Spleen (tissue), 11 donors: Measurements from ENCODE around the gene PHACTR2. TPM values are rescaled to one million over a fixed set of nuclear protein-coding genes. Genes with fewer than 3 reads are reported as not detected.
A peak's percentile ranks its signal among the peaks of the same experiment; 100 is the strongest.

Experiments used
- DNase-seq: peaks from one replicate; pipeline ENCODE4 v3.0.0-alpha.2; 2020
- H3K27ac ChIP-seq, 8 donors: fragments of 200-600 bp; sonication (generic) in 7 of 8; 1 replicate in 4 of 8; 2 replicates in 4 of 8; pipeline versions ENCODE4 v1.5.0 to v1.8.0; 2016 to 2021; ENCODE audit warnings: inconsistent platforms in 4 of 8, mild to moderate bottlenecking in 4 of 8, moderate library complexity in 1 of 8
- H3K27me3 ChIP-seq, 7 donors: fragments of 200-600 bp; sonication (generic) in 6 of 7; replicated peaks in 1 of 7; 1 replicate in 4 of 7; 2 replicates in 3 of 7; pipeline versions ENCODE4 v1.5.0 to v1.8.0; 2016 to 2021; ENCODE audit warnings: inconsistent platforms in 3 of 7, mild to moderate bottlenecking in 1 of 7
- H3K36me3 ChIP-seq, 6 donors: fragments of 200-600 bp; sonication (generic) in 5 of 6; 1 replicate in 4 of 6; 2 replicates in 2 of 6; pipeline versions ENCODE4 v1.5.0 to v1.8.0; 2016 to 2021; ENCODE audit warnings: inconsistent platforms in 2 of 6
- H3K4me1 ChIP-seq, 6 donors: fragments of 200-600 bp; sonication (generic) in 5 of 6; 1 replicate in 3 of 6; 2 replicates in 3 of 6; pipeline versions ENCODE4 v1.5.0 to v1.8.0; 2016 to 2021; ENCODE audit warnings: inconsistent platforms in 3 of 6
- H3K4me3 ChIP-seq, 8 donors: fragments of 200-600 bp; sonication (generic) in 7 of 8; 1 replicate in 4 of 8; 2 replicates in 4 of 8; pipeline versions ENCODE4 v1.5.0 to v1.8.0; 2016 to 2021; ENCODE audit warnings: inconsistent platforms in 4 of 8, mild to moderate bottlenecking in 4 of 8, moderate library complexity in 2 of 8
- H3K9me3 ChIP-seq, 8 donors: fragments of 200-600 bp; sonication (generic) in 7 of 8; 1 replicate in 4 of 8; 2 replicates in 4 of 8; pipeline versions ENCODE4 v1.5.0 to v1.8.0; 2016 to 2021; ENCODE audit warnings: inconsistent platforms in 4 of 8
- POLR2A ChIP-seq, 3 donors: fragments of 450-650 bp; IDR thresholded peaks; one replicate each; pipeline ENCODE4 v1.5.1; 2017; ENCODE audit warnings: antibody characterized with exemption in 3 of 3, mild to moderate bottlenecking in 1 of 3
- POLR2AphosphoS5 ChIP-seq, 3 donors: sonication (generic); formaldehyde crosslinking; IDR thresholded peaks; one replicate each; pipeline ENCODE4 v1.5.1; 2017; ENCODE audit warnings: antibody characterized with exemption in 3 of 3
- WGBS, 5 donors: extraction: QIAGEN DNeasy Blood & Tissue Kit in 3 of 5; methylation state at CpG; one replicate each; pipeline versions ENCODE4 v1.1.5 to v1.1.7; 2013 to 2018; 5-methylcytosine and 5-hydroxymethylcytosine counted together
- intact Hi-C: fragments of 100-400 bp; cut with DNase I; formaldehyde crosslinking; loops from one replicate; pipeline ENCODE4 v1.15.0; 2023; ENCODE audit warnings: low total_unique reads
- polyA plus RNA-seq, 3 donors: library from polyadenylated mRNA; stranded (reverse); fragments of 200-250 nt; gene quantifications; one replicate each; pipeline ENCODE4 v1.2.1, GENCODE V29; 2013
- total RNA-seq, 7 donors: library from RNA; depleted of rRNA in 3 of 7; stranded (reverse); fragments of >200 nt in 3 of 7; fragmentation: NEBNext Ultra II Directional in 4 of 7; extraction: Animal tissue kit (Norgen Biotek cat#: 25700) in 4 of 7; gene quantifications; one replicate each; pipeline versions ENCODE4 v1.1.0 to v1.2.1, GENCODE V29; 2016 to 2021
- TF ChIP-seq, protein P1 (sequence below), 11 experiments: fragments of 200-600 bp in 7 of 11; fragments of 450-650 bp in 4 of 11; sonication (generic) in 4 of 11; IDR thresholded peaks in 8 of 11; conservative IDR thresholded peaks in 3 of 11; 1 replicate in 7 of 11; 2 replicates in 4 of 11; pipeline versions ENCODE4 v1.4.0 to v1.8.0; 2016 to 2021; ENCODE audit warnings: antibody characterized with exemption in 11 of 11, inconsistent platforms in 4 of 11, mild to moderate bottlenecking in 1 of 11
- donor health status: healthy with polysubstance abuse.
- donor health status: DM: no; HTN: no; CAD: no; lungs with moderate emphysema.
- donor health status: DM: no; HTN: no; CAD: no.
- donor health status: Bipolar disorder and iron deficiency.
- donor health status: healthy.
- donor health status: DM: no; HTN: no; CAD: no.
- donor health status: DM: yes; HTN: yes; CAD: no.

The PHACTR2 gene
- total and polyA plus RNA-seq, 10 donors: 3.5 to 116 (median 76.1) TPM

DNA sequence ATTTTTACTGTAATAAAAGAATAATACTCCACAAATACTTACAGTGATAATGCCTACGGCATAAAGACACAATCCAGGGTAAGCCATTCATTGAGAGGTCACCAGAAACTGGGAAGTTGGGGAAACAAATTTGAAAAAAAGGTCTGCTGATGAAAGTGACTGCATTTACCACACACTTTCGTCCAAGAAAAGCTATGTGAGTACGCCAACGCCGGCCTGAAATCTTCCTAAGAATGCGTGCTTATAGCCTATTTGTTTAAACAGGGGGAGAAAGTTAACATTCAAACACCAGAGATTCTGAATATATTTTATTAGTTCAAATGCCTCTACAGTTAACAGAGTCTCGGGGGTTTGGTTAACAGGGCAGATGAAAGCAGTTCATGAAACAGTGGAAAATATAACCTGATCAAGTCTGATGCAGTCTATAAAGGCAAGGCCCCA is 164.7 kb downstream of the PHACTR2 start:
- Histone ChIP-seq H3K9me3 (no peaks in the 10 kb centered on the region), H3K27ac (peak overlapping the region; percentile 81 to 96 (median 93)), H3K27me3 (no peaks in the 10 kb centered on the region), H3K36me3 (peaks cover 0 to 31% (median 28%) of the 10 kb centered on the region in 6 donors), H3K4me1 (peaks cover 8 to 36% (median 26%) of the 10 kb centered on the region in 6 donors), H3K4me3 (peak overlapping the region; percentile 67 to 96 (median 82))
- intact Hi-C loops: loop anchor here (5.0 to 10.0 kb wide), 2 partner anchors 165 to 172 kb away; partner anchors contain the start of gene PHACTR2
- no peak for DNase-seq
- no peak for TF ChIP-seq POLR2AphosphoS5 (IDR thresholded peaks at IDR 0.05)
- TF ChIP-seq POLR2A (IDR thresholded peaks at IDR 0.05): no peak
- TF ChIP-seq, protein P1, sequence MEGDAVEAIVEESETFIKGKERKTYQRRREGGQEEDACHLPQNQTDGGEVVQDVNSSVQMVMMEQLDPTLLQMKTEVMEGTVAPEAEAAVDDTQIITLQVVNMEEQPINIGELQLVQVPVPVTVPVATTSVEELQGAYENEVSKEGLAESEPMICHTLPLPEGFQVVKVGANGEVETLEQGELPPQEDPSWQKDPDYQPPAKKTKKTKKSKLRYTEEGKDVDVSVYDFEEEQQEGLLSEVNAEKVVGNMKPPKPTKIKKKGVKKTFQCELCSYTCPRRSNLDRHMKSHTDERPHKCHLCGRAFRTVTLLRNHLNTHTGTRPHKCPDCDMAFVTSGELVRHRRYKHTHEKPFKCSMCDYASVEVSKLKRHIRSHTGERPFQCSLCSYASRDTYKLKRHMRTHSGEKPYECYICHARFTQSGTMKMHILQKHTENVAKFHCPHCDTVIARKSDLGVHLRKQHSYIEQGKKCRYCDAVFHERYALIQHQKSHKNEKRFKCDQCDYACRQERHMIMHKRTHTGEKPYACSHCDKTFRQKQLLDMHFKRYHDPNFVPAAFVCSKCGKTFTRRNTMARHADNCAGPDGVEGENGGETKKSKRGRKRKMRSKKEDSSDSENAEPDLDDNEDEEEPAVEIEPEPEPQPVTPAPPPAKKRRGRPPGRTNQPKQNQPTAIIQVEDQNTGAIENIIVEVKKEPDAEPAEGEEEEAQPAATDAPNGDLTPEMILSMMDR (IDR thresholded peaks at IDR 0.05 in 8 of 11, conservative IDR thresholded peaks at IDR 0.05 in 3 of 11): no peak
- WGBS, 5 donors: 45 to 62% (median 48%) methylated on average over 7 of the region's 7 CpGs

DNA sequence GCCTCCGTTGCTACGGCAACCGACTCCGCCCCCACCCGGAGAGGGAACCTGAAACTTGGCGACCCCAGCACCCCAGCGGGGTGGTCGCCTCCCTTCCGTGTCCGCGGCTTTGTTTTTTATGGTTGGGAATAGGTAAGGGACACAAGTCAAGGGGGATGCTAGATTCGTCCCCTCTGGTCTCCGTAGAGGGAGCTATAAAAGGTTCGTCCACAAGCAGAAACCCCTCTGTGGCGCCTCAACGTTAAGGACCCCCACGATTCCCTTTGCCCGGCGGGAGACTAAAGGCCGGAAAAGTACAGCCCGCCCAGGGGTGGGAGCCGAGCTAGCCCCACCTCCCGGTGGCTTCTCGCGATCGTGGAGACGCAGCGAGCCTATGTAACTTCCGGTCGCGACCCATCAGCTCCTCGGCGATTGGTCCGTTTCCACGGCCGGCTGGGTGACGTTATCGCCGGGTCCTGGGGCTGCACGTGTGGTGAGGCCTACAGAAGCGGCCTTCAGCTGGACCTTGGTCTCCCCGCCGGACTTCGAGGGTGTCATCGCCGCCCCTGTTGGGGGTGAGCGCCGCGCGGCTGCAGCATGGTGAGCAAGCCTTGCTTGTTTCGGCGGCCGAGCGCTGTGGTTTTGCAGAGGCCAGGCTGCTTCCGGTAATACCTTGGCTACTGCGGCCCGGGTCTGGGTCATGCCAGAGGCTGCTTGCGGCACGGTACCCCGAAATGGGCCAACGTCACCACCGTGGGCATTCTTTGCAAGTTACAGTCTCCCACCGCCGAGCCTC is 165.3 kb downstream of the PHACTR2 start, which contains the start of gene LTV1:
TSS of gene LTV1 (plus strand) at position 437 of the 775 bp plus-strand sequence. CDS start at position 577, 140 bp downstream.
- Histone ChIP-seq H3K27ac (peak within 1 kb of the TSS; percentile 81 to 96 (median 93)), H3K4me1 (peaks cover 8 to 36% (median 26%) of the 10 kb centered on the region in 6 donors), H3K36me3 (peaks cover 0 to 37% (median 33%) of the 10 kb centered on the region in 6 donors), H3K9me3 (no peaks in the 10 kb centered on the region), H3K27me3 (no peaks in the 10 kb centered on the region), H3K4me3 (peak within 1 kb of the TSS; percentile 67 to 96 (median 82))
- peak; percentile 98 for DNase-seq
- 0% methylated on average over 39 to 64 of the region's 64 CpGs for WGBS, 5 donors
- TF ChIP-seq, protein P1 (IDR thresholded peaks at IDR 0.05 in 8 of 11, conservative IDR thresholded peaks at IDR 0.05 in 3 of 11): peak in 6 of 11 experiments; percentile 18 to 45 (median 30)
- peak in 1 of 3 donors; percentile 49 for TF ChIP-seq POLR2A (IDR thresholded peaks at IDR 0.05)
- peak; percentile 89 to 94 (median 91) for TF ChIP-seq POLR2AphosphoS5 (IDR thresholded peaks at IDR 0.05)
- intact Hi-C loops: loop anchor here (5.0 to 10.0 kb wide), 2 partner anchors 166 to 172 kb away; partner anchors contain the start of gene PHACTR2

DNA sequence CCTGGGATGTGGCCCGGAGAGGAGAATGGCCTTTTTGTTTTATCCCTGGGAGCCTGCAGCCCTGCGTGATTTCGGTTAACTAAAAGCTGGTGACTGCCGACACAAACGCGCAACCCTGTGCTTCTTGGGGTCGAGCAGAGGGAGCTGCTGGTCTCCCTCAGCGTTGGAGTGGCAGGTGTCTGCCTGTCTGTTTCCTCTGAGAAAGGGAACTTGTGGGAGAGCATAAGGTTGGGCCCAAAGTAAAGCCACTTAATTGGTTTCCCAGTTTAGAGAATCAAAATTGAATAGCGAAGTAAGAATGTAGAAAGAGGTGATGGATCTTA is 165.9 kb downstream of the PHACTR2 start:
- TF ChIP-seq, protein P1 (IDR thresholded peaks at IDR 0.05 in 8 of 11, conservative IDR thresholded peaks at IDR 0.05 in 3 of 11): no peak
- DNase-seq: no peak
- WGBS, 5 donors: 0 to 1% (median 0%) methylated on average over 8 to 9 of the region's 9 CpGs
- Histone ChIP-seq H3K27me3 (no peaks in the 10 kb centered on the region), H3K4me3 (peak overlapping the region; percentile 67 to 96 (median 82)), H3K27ac (peak overlapping the region; percentile 81 to 96 (median 93)), H3K4me1 (peaks cover 8 to 36% (median 26%) of the 10 kb centered on the region in 6 donors), H3K36me3 (peaks cover 0 to 43% (median 38%) of the 10 kb centered on the region in 6 donors), H3K9me3 (no peaks in the 10 kb centered on the region)
- intact Hi-C loops: loop anchor here (5.0 to 10.0 kb wide), 2 partner anchors 166 to 171 kb away; partner anchors contain the start of gene PHACTR2

DNA sequence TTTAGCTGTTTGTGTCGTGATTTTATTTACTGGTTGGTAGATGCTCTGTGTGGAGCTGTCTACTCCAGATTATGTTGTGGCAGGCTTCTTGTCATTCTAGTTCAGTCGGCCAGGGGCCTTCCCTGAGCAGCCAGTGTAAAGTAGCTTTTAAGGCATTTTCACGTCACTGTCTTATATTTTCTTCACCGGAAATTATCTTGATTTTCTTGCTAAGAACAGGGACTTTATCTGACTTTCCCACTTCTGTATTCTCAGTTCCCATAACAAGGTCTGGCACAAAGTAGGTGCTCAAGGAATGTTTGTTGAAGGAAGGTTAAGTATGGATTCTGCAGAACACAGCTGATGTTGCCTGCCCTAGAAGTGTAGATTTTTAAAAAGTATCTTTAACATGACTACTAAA is 166.2 kb downstream of the PHACTR2 start:
- H3K4me3 ChIP-seq: peak overlapping the region; percentile 67 to 96 (median 82)
- H3K4me1 ChIP-seq: peaks cover 8 to 36% (median 26%) of the 10 kb centered on the region in 6 donors
- H3K36me3 ChIP-seq: peaks cover 0 to 46% (median 42%) of the 10 kb centered on the region in 6 donors
- 7 to 12% (median 8%) methylated on average over 4 of the region's 4 CpGs for WGBS, 5 donors
- H3K9me3 ChIP-seq: no peaks in the 10 kb centered on the region
- DNase-seq: no peak
- intact Hi-C loops: loop anchor here (5.0 to 10.0 kb wide), 2 partner anchors 167 to 171 kb away; partner anchors contain the start of gene PHACTR2
- no peaks in the 10 kb centered on the region for H3K27me3 ChIP-seq
- peak overlapping the region in 6 of 8 donors; percentile 89 to 96 (median 93) for H3K27ac ChIP-seq
- TF ChIP-seq, protein P1 (IDR thresholded peaks at IDR 0.05 in 8 of 11, conservative IDR thresholded peaks at IDR 0.05 in 3 of 11): no peak
- no peak for TF ChIP-seq POLR2AphosphoS5 (IDR thresholded peaks at IDR 0.05)
- no peak for TF ChIP-seq POLR2A (IDR thresholded peaks at IDR 0.05)
